Heart left ventricle (tissue), 13 donors: Measurements from ENCODE around the gene RNASE9.

Experiments used
- POLR2A ChIP-seq, 2 donors: fragments of 450-650 bp; IDR thresholded peaks; one replicate each; pipeline ENCODE4 v1.6.1; 2017; ENCODE audit warnings: antibody characterized with exemption in 2 of 2, mild to moderate bottlenecking in 2 of 2, moderate library complexity in 2 of 2
- TF ChIP-seq, protein P1 (sequence below), 12 donors: fragments of 200-600 bp; sonication (generic) in 4 of 12; IDR thresholded peaks; one replicate each; pipeline versions ENCODE4 v1.5.0 to v1.8.0; 2018 to 2022; ENCODE audit warnings: antibody characterized with exemption in 12 of 12, mild to moderate bottlenecking in 5 of 12
- donor health status: ischemic (EF 13 %, LVEDD 7.1; RV severe dilation, severe dysfunction).
- donor health status: DM: no; HTN: yes; CAD: no.
- donor health status: DM: no; HTN: no; CAD: no.
- donor health status: ischemic (EF 25% LVEDD 6.9; RV normal size, moderate dysfunction).
- donor health status: ischemic (EF 25% LVEDD 5.7; RV mildly dilated, moderate dysfunction).
- donor health status: ischemic (EF 35%, LVEDD 5.7; RV mildly dilated, moderate dysfunction).
- donor health status: nonischemic (EF 11% LVEDD 7.7; RV severe dilation, severe dysfunction).
- donor health status: DM: yes; HTN: yes; CAD: no.
- donor health status: PGD.
- donor health status: ischemic (EF 29% LVEDD 5.4; RV normal size, mild dysfunction).
- donor health status: nonischemic (EF 23%, LVEDD 6.1; RV moderate dilation, normal function).

DNA sequence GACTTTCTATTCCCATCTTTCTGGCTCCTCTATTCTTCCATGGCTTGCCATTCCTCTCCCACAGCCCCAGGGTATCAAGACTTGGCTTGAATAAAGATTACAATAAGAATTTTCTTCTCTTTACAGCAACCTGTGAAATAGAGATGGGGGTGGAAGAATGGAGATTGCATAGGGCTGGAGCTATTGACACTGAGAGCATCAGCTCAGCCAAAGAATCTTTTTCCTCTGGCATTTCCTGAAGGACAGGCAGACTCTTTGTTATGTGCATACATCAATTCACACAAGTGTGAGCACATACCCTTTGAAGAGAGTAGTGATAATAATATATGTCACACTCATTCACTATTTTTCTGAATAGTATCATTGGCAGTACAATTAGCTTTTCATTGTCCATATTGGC, 22.3 kb upstream of the RNASE9 start:
- TF ChIP-seq, protein P1, sequence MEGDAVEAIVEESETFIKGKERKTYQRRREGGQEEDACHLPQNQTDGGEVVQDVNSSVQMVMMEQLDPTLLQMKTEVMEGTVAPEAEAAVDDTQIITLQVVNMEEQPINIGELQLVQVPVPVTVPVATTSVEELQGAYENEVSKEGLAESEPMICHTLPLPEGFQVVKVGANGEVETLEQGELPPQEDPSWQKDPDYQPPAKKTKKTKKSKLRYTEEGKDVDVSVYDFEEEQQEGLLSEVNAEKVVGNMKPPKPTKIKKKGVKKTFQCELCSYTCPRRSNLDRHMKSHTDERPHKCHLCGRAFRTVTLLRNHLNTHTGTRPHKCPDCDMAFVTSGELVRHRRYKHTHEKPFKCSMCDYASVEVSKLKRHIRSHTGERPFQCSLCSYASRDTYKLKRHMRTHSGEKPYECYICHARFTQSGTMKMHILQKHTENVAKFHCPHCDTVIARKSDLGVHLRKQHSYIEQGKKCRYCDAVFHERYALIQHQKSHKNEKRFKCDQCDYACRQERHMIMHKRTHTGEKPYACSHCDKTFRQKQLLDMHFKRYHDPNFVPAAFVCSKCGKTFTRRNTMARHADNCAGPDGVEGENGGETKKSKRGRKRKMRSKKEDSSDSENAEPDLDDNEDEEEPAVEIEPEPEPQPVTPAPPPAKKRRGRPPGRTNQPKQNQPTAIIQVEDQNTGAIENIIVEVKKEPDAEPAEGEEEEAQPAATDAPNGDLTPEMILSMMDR (IDR thresholded peaks at IDR 0.05), result no peak
- no peak for TF ChIP-seq POLR2A (IDR thresholded peaks at IDR 0.05)
